HG02981 (cell line): ENCODE measurements around the gene CYLD.

ENCODE experiments used
- ATAC-seq: cut with Tn5 transposase; IDR thresholded peaks from one replicate; pipeline ENCODE4 v1.9.1; 2021; ENCODE audit warnings: mild to moderate bottlenecking, moderate library complexity; ENCODE audit not compliant: unreplicated experiment

CYLD gene

DNA sequence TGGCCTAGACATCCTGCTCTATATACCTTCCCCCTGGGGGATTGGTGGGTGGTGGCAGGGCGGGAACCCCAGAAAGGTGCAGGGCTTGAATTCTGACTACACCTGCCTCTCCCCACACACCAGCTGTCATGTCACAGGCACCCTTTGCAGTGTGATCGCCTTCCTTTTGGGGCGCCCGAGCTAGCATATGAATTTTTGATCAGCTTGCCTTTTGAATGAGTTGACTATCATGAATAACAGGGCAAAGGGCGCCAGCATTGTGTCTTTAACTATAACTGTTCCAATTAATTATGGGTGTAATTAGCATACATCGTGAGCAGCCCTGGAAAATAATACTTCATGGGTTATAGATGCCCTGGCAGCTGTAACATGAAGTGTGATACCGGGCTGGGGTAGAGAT is 72.7 kb downstream of the CYLD start:
- ATAC-seq: no peak

DNA sequence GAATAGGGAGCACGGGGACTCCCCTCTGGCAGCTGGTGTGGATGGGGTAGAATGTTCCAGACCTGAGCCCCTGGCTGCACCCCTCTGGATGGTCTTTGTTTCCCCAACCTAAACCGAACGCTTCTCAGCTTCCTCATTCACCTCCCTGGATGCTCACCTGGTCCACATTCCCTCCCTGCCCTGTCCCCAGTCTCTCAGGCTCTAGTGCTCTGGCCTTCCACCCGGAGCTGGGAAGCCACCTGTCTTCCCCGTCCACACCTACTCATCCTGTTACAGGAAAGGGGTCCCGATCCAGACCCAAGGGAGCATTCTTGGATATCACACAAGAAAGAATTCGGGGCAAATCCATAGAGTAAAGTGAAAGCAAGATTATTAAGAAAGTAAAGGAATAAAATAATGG is 73.5 kb downstream of the CYLD start:
- ATAC-seq: no peak

DNA sequence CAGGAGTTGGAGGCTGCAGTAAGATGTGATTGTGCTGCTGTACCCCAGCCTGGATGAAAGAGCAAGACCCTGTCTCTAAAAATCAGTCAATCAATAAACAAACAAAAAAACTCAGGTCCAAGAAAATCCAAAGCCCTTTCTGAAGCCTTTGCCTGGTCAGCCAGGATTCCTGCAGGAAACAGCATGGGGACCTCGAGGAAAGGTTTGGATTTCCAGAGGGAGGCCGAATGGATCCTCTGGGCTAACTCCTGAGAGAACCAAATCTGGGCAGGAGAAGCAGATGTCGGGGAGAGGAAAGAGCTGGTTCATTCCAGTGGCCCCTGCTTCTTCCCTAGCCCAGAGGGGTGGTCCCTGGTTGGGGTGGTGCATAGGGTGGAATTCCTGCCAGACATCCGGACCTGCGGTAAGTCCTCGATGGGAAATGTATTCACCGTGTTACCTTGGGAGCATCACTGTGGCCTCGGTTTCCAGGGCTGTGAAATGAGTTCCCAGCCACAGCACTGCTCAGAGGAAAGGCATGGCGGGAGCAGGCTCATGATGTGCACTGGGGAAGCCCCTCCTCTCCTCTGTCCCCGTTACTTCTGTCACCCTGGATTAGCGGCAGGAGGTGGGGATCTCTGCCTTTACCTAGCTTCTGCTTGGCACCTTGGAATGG is 75.1 kb downstream of the CYLD start:
- ATAC-seq: no peak

DNA sequence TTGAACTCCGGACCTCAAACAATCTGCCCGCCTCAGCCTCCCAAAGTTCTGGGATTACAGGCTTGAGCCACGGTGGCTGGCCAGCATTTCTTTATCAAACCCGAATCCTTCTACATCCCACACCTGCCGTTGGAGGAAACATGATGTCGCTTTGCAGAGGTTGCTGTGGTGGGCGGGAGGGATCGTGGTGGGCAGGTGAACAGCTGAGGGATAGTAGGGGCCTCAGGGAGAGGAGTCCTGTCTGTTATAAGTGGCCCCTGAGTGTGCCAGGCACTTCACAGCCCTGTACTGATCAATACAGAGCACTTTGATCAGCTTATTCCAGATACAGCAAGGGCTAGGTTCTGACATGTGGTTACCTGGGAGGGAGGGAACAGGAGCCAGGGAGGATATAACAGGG is 76.5 kb downstream of the CYLD start:
- ATAC-seq: no peak

DNA sequence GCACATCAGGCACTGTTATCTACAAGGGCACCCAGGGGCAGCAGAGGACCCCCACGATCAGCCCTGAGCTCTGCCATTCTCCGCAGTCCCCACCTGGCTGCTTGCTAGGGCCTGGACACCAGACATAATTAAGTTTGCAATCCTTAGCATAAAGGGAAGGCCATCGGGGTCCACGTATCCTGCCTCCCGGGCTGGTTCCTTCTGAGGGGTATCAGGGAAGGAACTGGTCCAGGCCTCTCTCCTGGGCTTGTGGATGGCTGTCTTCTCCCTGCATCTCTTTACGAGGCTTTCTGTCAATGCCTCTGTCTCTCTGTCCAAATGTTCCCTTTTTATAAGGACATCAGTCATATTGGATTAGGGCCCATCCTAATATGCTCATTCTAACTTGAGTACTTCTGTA is 77.8 kb downstream of the CYLD start:
- ATAC-seq: no peak

DNA sequence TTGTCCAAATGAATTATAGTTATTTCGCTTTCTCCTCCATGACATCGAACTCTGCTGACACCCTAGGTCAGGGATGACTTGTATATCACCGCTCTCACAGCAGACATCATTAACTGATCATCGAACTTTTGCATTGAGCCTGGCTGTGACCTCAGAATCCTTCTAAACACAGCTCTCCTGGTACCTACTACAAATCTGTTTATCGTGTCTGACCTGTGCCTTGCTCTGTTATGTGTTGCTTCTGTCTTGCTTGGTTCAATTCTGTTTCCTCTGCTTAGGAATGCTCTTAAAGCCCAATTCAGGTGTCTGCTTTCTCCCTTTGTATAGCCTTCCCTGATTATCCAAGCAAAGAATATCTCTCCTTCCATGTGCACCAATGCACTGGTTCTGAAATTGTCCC is 78.3 kb downstream of the CYLD start:
- ATAC-seq: no peak

DNA sequence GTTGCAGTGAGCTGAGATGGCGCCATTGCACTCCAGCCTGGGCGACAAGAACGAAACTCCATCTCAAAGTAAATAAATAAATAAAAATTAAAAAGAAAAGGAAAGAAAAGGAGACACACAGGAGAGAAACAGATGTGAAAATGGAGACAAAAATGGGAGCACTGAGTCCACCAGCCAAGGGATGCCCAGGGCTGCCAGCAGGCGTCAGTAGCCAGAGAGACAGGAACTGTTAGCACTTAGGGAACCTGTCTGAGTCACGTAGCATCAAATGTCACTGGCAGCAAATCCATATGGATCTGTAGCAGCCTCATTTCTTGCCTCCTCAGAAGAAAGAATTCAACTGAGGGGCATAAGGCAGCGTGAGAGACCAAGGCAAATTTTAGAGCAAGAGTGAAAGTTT is 79.7 kb downstream of the CYLD start:
- no peak for ATAC-seq

DNA sequence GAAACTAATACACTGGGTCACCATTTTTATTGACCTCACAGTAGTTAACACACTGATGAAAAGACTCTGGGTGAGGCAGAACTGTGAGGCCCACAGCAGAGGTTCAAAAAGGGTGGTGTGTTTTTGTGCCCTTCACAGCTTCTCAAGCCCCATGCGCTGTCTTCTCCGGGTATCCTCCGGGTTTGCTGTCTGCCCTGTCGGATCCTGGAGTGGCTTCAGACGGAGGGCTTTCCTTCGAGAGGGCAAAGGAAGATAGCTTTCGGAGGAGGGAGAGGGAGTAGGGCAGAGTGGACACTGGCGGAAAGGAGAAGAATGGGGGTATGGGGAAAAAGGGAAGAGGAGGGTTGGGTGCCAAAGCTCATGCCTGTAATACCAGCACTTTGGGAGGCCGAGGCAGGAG is 80.8 kb downstream of the CYLD start:
- ATAC-seq: no peak

DNA sequence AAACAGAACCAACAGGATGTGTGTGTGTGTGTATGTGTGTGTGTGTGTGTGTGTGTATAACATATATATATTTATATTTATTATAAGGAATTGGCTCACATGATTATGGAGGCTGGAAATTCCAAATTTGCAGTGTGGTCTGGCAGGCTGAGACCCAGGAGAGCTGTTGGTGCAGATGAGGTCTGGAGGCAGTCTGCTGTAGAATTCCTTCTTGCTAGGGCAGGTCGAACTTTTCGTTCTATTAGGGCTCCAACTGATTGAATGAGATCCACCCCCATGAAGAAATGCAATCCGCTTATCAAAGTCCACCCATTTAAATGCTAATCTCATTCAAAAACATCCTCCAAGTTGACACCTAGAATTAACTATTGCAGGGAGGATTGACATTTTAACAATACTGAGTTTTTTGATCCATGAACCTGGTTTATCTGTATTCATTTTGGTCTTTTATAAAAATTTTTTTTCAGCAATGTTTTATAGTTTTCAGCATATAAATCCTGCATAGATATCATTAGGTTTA is 85.0 kb downstream of the CYLD start:
- no peak for ATAC-seq

DNA sequence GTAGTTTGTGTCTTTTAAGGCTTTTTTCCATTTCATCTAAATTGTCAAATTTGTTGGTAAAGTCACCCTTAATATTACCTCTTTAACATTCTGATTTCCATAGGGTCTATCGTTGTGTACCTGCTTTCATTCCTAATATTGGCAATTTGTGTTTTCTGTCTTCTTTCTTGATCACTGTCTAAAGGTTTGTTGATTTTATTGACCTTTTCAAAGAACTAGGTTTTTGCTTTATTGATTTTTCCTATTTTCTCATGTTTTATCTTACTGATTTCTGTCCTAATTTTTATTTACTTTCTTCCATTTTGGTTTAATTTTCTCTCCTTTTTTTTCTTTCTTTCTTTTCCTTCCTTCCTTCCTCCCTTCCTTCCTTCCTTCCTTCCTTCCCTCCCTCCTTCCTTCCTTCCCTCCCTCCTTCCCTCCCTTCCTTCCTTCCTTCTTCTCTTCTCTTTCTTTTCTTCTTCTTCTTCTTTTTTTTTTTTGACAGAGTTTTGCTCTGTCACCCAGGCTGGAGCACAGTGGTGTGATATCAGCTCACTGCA is 86.3 kb downstream of the CYLD start:
- ATAC-seq: no peak

DNA sequence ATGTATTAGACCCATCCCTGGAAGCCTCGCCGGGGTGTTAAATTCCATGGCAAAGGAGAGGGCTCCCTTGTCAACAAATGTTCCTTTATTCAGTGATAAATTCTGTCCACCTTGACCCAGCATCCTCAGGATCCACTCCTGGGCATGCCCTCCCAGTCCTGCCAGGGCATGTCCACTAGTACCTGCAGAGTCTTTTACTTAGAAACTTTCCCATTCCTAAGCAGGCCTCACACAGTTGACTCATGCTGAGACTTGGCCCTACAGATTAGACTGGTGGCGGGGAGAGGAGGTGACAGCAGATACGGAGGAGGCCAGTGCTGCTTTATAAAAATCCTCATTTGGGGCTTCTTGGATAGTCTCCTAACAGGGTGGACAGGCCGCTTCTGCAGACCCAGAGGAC is 88.8 kb downstream of the CYLD start:
- ATAC-seq: no peak

DNA sequence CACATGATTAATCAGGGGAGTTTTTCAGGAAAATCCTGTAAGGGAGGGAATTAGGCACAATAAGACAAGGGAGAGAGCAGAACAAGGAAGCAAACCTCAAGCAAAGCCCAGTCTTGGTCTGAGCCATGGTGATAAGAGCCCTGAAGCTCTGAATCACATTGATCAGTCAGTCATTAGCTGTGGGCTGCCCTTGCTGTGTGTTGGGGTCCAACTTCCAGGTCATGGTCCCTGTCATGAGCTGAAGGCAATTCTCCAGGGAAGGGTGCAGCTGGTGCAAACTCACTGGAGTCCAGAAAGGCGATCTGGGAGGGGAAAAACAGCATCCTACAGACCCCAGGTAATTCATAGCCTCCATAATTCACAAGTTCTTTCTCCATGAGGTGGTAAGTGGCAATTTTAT is 89.9 kb downstream of the CYLD start:
- ATAC-seq: no peak

DNA sequence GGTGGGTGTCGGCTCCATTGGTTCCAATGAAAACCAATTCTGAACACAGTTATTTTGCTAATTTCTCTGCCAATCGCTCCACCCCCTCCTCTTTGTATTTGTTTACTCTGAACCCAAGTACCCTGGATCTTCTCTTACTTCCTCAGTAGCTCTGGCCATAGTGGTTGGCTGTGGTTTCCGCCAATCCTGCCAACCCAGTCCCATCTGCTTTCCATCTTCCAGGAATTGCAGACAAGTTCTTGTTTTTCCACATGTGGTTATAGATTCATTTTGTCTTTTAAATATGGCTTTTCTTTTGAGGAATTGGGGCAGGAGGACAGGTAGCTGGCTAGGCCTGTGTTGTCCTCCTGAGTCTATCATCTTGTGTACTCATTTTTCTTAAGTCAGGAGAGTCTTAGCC is 92.0 kb downstream of the CYLD start:
- no peak for ATAC-seq

DNA sequence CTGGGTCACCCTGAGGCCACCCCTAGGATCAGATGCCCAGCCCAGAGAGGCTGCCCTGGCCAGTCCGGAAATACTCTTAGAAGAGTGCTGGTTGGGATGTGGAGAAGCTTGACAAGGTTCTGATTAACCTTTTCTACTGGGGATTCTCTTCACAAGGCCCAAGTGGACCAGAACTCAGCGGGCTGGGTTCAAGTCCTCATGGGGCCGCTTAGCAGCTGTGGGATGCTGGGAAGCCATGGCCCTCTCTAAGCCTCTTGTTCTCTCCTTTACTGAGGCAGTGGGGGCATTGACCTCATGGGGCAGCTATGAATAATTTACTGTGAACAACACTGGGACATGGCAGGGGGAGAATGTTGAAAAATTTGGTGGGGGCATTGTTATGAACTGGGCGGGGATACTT is 92.8 kb downstream of the CYLD start:
- ATAC-seq: no peak

DNA sequence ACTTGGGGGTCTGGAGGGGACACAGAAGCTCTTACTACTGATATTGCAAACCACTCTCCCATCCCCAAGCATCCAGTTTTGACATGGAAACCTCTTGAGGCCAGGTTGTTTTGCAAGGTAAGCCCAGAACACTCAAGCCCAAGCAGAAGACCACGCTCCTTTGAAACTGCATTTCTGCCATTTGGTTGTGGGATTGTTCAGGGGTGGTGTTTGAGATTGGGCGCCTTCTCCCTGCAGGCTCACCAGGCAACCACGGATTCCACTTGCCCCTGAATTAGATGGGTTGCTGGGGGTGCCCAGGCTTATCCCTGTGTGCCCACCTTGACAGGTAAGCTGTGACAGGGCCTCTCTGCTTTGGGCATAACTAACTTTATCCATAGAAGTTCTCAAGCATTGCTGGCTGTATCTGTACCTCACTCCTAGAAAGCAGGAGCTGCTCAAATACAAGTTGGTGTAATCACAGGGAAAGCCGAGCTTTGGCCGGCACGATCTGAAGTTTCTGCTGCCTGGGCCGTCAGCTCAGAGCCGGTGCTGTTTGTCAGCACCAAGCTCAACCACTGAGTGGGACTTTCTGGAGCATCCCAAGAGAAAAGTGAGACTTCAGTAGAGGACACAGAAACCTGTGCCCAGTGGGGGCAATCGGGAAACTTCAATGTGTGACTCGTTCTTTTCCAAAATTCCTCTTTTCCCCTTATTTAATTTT is 93.6 kb downstream of the CYLD start:
- ATAC-seq: no peak

DNA sequence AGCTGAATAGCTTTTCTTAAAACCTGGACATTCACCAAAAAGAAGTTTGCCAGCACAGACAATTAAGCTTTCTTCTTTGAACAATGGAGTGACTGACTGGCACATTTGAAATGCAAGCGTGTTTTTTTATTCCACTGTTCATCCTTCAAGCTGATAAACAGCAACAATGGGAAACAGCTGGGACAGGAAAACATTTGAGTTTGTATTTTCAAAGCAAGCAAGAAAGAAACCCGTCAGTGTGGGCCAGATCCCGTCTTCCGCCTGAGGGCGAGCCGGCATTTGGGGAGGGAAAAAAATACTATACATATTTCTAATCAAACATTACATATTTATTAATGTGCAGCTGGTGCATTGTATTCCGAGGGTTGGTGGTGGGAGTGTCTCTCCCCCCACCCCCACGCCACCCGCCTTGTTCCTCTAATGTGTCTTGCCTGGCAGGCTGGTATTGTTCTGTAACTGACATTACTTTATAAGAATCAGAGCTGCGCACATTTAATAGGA is 94.3 kb downstream of the CYLD start:
- no peak for ATAC-seq

DNA sequence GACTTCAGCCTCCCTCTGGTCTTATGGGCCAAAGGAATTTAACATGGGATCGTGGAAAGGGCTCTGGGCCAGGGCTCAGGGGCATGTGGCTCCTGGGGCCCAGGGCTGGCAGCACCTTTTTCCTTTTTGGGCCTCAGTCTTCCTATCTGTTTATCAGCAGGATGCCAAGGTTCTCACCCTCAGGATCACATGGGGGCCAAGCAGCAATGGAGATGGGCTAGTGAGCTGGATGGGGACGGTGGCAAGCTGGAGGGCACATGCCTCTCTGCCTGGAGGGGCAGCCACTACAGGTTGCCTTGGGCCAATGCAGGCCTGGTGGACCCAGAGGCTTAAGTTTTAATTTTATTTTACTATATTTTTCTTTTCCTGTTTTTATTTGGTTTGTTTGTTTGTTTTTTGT is 95.4 kb downstream of the CYLD start:
- ATAC-seq: no peak

DNA sequence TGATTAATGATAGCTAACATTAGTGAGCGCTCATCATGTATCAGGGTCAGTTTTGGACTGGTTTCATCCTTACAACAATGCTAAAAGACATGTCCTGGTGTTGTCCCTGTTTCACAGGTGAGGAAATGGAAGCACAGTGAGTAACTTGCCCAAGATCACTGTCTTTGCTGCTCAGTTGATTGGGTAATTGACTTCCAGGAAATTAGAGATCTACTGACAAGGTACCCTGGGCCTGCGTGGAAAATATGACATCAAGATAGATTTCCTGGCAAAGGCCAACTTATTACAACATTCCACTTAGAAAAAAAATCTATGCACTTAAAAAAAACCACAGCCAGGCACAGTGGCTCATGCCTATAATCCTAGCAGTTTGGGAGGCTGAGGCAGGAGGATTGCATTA is 96.3 kb downstream of the CYLD start:
- ATAC-seq: no peak

DNA sequence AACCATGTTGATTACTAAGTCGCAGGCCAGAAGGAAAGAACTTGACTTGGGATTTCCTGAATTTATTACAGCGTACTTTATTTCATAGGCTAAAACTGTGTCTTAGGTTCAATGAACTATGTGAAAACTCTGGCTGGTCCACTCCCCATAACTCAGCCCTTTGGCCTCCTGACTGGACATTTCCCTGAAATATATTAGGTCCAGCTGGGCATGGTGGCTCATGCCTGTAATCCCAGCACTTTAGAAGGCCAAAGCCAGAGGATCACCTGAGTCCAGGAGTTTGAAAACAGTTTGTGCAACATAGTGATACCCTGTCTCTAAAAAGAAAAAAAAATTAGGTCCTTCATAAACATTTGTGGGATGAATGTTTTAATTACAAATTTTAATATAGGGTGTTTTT is 97.0 kb downstream of the CYLD start:
- no peak for ATAC-seq

DNA sequence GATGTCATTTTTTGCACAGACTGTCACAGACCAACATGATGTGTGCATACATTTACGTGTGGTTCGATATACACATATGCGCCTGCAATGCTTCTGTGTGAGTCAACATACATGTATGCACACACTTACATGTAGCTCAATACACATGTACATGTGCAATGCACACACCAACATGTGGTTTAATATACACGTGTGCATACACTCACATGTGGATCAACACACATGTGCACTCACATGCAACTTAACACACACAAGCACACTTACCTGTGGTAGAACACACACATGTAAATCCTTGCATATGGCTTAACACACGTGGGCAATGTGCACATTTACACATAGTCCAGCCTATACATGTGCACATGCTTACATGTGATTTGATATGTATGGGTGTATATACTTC is 97.5 kb downstream of the CYLD start:
- no peak for ATAC-seq

DNA sequence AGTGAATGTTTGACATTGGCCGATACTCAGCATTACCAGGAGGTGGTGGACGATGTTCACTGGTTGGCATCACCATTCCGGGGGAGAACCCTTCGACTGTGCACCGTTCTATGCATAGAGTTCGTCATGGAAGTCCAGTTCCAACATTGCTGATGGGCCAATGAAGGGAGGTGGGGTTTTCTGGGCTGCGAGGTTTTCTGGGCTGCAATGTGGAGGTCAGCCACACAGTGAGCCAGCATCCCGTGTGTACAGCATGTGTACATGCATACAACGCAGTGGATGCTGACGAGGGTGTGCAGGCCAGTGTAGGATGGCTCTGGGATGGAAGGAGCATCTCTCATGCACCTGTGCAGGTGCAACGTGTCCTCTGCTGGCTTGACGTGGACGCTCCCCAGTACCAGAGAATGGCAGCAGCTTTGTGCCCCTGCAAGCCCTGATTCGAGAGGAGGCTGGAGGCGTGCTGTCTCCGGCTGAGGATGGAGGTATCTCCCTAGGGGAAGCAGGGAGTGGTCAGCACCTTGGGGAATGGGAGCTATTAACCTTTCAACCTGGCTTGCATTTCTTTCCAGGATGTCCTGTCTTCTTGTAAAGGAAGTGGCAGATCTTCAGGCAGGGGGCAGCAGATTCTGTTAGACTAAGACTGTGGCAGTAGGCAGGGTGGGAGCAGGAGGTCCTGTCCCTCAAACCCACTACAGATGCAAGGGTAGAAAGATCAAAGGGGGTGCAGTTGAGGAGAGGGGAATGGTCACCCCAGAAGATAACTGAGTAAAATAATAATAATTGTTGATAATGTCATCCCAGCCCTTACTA is 98.2 kb downstream of the CYLD start:
- ATAC-seq: no peak
